ENCODE data around the gene CSMD2.

Gene CSMD2

DNA sequence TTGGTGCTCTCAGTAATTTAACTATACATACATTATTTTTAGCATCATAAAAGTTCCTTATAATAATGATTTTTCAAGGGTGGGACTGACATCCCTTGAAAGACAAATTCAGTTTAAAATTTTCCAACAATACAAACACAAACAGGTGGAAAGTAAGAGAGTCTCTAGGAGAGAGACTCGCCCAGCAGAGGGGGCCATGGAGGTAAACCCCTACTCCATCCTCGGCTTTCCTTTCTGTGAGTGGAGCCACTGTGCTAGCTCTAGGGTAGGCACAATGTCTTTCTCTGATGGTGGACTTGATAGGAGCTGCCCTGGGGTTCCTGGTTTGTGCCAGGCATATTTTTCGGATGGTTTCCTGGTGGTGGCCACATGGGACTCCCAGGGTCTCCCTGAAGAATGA is 8.3 kb downstream of the CSMD2 start:
- no peak for DNase-seq (ENCODE audit: low read depth in 2 of 2)

DNA sequence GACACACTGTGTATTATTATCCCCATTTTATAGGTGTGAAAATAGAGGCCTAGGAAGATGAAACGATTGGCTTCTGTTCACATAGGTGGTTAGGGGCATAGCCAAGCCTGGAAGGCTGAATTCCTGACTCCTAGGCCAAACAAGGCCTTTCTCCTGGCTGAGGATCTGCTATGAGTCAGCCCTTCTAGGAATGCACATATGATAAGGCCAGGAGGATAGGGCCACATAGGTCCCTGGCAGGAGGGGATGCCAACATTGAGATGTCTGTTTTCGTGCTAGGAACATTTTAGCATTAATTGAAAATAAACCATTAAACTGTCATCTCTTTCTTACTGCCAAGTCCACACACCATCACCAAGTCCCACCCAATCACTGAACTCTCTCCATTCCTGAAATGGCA is 9.2 kb downstream of the CSMD2 start:
- DNase-seq (ENCODE audit: low read depth in 2 of 2): no peak

DNA sequence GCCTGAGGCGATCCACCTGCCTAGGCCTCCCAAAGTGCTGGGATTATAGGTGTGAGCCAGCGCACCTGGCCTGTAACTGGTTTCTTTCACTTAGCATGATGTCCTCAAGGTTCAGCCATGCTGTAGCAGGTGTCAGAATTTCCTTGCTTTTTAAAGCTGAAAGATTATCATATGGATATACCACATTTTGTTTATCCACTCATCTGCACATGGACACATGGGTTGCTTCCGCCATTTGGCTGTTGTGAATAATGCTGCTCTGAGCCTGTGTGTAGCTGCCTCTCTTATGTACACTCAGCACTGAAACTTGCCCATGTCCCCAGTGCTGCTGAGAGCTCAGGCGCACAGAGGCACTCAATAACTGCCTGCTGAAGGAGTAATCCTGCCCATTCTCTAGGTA is 11.8 kb downstream of the CSMD2 start:
- DNase-seq (ENCODE audit: low read depth in 2 of 2): no peak

DNA sequence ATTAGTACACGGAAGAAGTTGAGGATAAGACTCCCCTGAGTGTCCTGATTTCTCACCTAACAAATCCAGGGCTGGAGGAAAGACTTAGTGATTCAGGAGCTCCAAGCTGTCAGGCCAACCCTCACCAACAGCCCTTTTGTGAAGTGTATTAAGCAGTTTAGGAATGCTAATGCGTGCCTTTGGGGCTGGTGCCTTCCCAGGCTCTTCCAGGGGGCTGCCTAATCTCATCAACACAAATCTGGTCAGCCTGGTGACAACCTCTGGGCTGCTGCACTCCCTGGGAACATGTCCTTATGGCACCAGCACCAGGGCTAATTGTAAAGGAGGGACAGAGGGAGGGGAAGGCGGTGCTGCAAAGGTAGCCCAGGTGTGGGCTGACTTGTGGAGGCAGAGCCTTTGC is 15.5 kb downstream of the CSMD2 start:
- DNase-seq (ENCODE audit: low read depth in 2 of 2): no peak

DNA sequence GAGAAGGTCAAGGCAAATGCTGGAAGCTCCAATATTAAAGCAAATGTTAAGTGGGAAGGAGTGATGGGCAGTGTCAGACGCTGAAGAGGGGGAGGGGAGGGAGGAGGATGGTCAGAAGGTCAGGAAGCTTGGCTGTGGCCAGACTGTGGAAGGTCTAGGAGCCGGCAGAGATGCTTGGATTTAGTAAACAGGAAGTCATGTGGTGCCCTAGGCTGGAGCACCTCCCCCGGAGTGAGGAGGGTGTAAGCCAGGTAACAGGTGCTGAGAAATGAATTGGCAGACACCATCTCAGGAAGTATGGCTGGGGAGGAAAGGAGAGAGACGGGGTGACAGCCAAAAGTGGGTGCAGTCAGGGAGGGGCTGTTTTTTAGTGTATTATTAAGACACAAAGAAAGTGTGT is 17.7 kb downstream of the CSMD2 start:
- no peak for DNase-seq (ENCODE audit: low read depth in 2 of 2)

DNA sequence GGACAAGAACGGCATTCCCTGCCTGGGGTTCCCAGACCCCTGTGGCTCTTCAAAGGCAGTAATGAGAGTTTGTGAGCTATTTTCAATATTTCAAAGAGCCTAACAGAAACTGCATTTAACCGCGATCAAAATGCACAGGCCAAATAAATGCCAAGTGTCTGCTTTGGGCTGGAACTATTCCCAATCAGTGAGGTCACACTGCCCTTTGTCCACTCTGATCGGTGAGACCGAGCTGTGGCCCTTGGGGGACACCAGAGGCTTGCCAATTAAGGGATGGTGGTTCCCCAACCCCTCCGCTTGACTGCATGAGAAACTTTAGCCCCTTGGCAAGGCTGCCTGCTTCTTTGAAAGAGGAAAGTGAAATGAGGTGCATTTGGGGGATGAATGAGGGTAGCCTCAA is 20.3 kb downstream of the CSMD2 start:
- DNase-seq (ENCODE audit: low read depth in 2 of 2): no peak

DNA sequence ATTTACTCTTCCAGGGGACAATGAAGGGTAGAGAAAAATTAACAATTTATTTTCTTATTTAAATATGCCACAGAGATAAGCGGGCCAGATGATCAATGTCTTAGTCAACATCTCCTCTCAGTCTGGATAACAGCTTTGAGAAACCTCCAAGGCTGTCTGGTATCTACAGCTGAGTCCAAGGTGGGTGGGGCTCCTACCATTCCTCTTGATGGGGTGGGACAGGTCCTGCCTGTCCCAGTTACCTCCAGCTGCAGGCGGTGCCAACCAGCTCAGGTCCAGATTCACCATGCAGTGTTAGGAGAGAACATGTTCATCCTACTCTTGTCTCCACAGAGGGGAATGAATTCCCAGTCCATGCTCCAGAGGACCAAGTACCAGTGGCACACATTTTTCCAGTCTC is 21.1 kb downstream of the CSMD2 start:
- DNase-seq (ENCODE audit: low read depth in 2 of 2): no peak

DNA sequence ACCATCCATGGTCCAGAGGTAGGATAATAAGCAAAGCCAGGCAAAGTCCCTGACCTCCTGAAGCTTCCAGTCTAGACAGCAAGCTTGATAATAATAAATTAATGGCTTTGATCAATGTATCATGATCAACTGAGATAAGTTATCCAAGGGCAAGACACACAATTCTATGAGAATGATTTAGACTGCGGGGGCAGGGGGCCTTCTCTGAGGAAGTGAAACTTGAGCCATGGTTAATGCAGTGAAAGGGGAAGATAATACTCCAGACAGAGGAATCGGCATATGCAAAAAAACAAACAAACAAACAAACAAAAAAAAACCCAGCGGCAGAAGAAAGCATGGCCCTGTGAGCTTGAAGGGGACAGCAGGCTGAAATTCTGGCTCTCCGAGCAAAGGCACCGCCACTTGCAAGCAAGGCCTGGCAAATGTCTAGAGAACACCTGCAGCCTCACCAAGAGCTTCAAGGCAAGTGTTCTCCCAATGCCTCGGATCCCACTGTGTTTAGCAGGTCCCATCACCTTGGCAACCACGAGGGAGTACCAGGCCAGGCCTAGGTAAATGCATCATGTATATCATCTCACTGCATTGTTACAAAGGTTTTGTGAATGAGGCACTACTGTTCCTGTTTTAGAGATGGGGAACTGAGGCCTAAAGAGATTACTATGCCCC is 24.9 kb downstream of the CSMD2 start:
- no peak for DNase-seq (ENCODE audit: low read depth in 2 of 2)

DNA sequence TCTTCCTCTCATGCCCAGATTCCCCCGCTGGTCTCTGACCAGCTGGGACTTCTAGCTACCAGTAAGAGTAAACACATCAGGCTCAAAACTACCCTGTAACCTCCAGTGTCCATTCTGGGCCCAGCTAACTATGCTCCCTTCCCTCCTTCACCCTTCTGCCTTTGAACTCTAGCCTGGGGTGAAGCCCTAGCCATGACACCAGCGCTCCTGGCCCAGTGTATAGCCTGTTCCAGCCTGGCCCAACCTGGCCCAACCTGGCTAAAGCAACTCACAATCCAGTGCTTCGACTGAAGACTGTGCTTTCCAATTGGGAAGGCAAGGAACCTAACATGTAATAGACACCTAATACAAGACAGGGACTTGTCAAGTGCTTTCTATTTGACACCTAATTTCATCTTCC is 27.6 kb downstream of the CSMD2 start:
- DNase-seq (ENCODE audit: low read depth in 2 of 2): no peak

DNA sequence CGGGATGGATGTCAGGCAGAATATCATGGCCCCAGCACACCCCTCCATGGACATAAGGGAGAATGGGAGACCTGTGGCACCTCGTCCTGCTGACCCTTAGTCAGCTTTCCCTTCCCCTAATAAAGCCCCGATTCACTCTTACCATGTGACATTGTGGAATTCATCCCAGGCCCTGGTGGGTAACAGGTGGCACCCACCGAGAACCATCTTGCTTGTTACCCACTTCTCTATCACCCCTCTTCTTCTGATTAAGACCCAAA is 32.9 kb downstream of the CSMD2 start:
- DNase-seq (ENCODE audit: low read depth in 2 of 2): no peak

DNA sequence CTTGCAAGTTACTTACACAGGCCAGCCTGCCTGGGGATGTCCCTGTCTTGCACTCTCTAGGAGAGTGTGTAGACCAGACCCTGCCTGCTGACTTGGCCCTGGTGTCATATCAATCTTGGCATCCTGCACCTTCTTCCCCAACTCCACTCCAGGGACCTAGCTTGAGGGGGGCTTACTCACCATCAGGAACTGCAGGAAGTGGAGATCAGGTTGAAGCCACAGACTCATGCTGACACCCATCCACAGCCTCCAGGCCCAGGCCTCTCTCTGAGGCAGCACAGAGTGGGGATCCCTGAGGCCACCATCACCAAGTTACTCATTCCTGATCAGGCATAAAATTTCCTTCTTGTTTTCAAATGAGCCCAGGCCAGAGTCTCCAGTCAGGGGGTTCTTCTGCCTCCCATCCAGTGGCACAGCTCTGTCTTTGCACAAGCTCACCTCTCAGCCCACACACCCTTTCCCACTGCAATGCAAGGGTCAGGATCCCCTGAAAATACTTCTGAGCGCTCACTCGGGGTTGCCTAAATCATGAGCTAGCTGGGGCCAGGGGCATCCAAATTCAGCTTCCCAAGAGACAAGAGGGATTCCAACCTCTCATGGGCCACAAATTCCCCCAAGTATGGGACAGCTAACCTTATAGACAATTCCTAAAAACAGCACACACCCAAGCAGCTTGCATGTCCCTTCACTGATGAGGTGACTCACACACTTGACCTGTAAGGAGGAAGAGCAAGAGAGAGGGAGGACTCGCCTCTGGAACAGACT is 33.5 kb downstream of the CSMD2 start:
- no peak for DNase-seq (ENCODE audit: low read depth in 2 of 2)

DNA sequence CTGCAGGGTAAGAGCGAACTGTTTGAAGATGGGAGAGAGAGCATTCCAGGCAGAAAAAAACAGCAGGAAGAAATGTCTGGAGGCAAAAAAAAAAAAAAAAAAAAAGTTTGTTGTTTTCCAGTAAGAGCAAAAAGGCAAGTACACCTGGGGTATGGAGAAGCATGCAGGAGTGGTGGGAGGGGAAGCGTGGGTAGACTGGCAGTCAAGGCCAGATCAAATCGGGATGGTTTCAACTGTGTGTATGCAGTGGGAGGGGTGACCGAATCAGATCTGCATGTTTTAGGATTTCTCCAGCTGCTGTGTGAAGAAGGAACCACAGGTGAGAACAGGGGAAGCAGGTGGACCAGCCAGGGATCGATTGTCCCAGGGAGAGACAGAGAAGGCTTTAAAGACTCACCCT is 34.7 kb downstream of the CSMD2 start:
- DNase-seq (ENCODE audit: low read depth in 2 of 2): no peak

DNA sequence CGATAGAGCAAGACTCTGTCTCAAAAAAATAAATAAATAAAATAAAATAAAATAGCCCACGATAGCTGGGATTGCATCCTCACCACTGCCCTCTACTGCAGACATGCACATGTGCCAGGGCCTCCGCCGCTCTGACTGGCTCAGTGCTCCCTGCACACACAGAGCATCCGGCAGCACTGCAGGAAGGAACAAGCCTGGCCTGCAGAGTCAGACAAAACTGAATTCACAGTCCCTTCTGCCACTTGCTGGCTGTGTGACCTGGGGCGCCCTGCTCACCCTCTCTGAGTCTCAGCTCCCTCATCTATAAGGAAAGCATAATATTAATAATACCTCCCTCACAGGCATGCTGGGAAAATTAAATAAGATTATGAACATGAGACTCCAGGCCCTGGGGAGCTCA is 35.4 kb downstream of the CSMD2 start:
- DNase-seq (ENCODE audit: low read depth in 2 of 2): no peak

DNA sequence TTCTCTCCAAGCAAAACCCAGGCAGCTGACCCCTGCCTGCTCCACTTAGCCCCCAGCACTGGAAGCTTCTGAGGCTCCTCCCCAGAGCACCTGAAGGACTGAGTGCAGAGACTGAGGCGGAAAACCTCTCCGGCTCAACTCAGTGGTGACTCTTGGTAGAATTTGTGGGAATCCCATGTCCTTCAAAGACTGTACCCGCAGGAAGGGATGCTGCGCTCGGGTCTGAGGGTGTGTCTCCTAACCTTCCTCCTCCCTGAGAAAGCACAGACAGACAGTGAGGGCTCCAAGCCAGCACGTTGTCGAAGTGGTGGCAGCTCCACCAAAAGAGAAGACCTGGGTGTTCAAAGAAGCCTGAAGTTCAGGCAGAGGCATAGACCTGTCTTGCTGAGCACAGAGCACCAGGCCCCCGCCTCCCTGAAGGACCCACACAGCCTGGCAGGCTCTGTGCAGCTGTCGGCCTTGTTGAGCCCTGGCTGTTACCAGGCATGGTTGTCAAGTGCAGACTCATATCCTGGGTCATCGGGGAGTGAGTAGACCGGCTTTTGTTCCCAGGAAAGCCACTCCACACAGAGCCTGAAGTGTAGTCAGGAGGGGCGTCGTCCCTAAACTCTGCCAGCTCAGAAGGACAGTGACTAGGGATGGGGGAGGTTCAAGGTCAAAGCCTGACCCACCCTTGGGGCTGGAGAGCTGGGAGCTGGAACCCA is 36.7 kb downstream of the CSMD2 start:
- no peak for DNase-seq (ENCODE audit: low read depth in 2 of 2)

DNA sequence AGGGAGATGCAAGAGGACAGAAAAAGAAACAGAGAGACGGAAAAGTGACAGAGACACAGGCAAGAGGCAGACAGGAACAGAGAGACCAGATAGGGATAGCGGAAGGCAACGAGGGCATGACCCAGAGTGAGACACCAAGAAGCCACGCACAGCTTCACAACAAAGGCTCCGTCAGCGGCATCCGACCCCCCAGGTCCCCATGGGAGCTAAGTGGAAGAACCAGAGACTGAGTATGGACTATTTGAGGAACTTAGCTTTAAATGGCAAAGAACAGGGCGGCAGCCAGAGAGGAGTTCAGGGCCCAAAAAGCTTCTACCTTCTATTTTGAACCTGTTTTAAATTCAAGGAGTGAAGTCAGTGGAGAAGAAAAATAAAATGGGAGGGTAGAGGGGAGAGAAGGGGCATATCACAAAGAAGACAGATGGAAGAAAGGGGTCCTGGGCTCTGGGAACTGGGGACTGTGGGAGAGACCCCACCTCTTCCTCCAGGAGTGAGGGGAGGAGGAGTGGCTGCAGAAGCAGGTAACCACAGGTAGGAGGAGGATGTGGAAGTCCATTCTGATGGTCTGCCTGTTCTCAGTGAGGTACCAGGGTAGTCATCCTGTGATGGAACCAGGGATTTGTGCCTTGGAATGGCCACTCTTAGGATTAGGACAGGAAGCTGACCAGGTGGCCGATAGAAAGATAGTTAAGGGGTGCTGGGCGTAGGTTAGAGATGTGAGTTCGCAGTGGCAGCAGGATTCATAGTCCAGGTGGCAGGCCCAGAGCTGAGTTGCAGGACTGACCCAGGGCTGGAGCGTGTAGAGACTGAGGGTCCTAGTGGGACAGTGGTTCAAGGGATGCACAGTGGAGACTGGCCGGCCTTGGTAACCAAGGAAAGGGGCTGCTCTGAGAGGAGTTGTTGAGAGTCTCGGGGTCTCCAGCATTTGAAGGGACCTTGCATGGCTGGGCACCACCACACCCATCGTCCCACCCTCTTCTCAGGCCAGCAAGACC is 37.7 kb downstream of the CSMD2 start:
- DNase-seq (ENCODE audit: low read depth in 2 of 2): no peak

DNA sequence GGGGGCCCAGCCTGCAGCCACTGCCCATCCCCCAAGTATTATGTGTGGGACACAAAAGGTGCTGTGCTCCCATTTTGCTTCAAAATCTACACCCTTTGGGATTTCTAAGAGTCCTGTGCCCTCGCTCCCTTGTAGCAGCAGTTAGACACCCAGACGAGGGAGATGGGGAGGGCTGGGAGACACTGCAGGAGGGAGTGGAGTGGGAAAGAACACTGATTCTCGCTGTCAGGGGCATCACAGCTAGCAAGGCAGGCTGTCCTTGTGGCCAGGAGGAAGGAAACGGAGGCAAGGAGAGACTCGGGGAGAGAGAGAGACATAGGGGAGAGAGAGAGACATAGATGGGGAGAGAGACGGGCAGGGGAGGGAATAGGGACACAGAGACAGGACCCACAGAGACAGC is 38.5 kb downstream of the CSMD2 start:
- no peak for DNase-seq (ENCODE audit: low read depth in 2 of 2)

DNA sequence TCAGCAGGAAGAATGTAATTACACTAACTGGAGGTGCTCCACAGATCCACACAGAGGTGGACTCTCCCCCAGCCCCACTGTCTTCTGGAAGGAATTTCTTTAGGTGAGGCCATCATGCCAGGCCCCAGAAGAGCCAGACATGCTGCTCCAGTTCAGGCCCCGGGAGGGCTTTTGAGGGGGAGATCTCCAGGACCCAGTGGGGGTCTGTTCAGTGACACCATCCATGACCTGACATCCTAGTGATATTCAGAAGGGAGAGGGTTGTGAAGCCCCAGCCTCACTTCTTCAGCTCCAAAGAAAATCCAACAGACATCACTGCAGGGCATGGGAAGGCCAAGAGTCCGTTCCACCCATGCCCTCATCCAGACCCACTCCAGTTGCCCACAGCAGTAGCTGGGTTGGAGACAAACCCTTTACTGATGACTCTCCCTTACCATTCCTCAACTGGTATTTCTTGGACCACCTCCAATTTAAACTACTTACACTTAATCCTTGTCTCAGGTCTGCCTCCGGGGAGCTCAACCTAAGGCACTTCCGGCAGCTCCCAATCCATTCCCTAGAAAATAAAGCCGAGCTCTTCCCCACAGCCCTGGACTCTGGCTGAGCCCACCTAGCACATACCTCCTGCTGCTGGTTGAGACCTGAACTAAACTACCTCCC is 39.2 kb downstream of the CSMD2 start:
- DNase-seq (ENCODE audit: low read depth in 2 of 2): no peak

DNA sequence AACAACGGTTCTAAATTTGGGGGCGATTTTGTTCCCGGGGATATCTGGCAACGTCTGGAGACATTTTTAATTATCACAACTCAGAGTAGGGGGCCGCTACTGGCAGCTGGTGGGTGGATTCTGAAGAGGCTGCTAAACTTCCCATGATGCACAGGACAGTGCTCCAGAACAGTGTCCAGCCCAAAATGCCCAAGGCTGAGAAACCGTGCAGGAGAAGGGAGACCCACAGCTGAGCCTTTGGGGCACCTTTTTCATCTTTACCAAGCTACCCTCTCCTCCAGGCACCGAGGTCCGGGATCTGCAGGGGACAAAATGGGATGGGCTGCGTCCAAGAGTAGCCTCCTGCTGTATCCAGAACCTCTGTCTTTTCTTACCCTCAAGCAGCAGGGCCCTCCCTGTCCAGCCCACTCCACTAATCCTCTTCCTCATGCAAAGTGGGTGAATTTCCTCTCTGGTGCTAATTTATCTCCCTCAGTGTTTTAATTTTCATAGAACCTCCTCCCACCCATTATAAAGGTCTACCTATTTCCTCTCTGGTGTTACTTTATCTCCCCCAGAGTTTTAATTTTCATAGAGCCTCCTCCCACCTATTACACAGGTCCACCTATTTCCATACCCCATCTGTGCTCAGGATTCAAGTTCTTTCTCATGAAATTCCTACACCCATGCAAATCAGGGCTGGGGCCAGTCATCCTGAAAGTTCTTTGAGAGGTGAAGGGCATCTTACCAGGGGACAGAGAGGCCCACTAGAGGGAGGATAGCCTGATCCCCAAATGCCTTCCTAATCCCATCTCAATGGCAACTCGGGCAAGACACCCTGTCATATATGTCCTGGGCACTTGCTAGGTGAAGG is 42.7 kb downstream of the CSMD2 start:
- DNase-seq (ENCODE audit: low read depth in 2 of 2): no peak

DNA sequence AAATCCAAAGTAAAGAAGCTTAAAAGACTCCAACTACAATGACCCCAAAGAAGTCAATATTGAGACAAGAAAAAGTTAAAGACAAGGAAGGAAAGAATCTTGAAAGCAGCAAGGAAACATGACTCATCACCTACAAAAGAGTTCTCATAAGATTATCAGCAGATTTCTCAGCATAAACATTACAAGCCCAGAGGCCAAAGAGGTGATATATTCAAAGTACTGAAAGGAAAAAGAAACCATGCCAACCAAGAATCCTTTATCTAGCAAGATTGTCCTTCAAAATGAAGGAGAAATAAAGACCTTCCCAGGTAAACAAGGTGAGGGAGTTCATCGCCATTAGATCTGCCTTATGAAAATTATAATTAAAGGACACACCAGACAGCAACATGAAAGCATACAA is 49.8 kb downstream of the CSMD2 start:
- DNase-seq (ENCODE audit: low read depth in 2 of 2): no peak

DNA sequence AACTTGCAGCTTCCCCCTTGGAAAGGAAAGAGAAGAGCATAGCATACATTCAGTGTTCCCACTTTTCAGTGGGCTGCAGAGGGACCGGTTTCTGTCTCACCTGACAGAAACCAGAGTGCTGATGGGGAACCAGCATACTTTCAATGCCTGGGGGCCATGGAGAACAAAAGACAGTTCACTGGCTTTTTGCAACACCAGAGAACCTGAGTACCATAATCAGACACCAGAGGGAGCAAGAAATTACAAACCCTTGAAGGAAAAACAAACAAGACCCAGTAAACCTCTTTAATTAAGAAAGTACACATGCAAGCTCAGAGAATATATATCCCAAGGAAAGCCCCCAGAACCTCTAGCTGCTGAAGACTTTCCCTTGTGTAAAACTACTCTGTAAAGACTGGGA is 51.1 kb downstream of the CSMD2 start:
- no peak for DNase-seq (ENCODE audit: low read depth in 2 of 2)

DNA sequence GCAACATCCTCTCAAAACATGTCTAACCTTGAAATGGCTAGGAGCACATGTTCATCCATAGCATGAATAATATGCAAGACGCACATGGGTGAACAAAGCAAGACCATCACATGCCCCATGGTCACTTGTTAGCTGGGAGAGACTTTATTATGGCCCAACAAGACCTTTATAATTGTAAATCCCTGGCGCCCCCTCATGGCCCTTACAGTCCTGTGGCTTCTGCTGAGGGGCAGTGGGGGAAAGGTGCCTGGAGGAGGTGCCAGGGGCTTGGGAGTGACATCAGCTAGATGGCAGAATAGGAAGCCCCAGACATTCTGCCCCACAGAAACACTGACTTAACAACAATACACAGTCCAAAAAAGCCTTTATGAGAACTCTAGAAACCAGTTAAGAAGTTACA is 51.7 kb downstream of the CSMD2 start:
- DNase-seq (ENCODE audit: low read depth in 2 of 2): no peak

Measured in stimulated activated CD8-positive, alpha-beta memory T cell treated with anti-CD3 and anti-CD28 coated beads, Interleukin-2, amount 100 ng/mL, for 48 hours (primary cell).